PC-3 (cell line): ENCODE measurements around the gene LRRC56.
"Not testable (repeated sequence)": the region's sequence is repeated elsewhere in the genome, so short reads cannot be mapped to it uniquely, and the experiment has no call there.

Experiments
- EZH2 ChIP-seq: fragments of 300-600 bp; sonication (generic); IDR thresholded peaks from one replicate; pipeline ENCODE4 v1.6.1; 2017; ENCODE audit warnings: antibody characterized with exemption, mild to moderate bottlenecking, low read length; ENCODE audit not compliant: unreplicated experiment
- EZH2phosphoT487 ChIP-seq: fragments of 300-600 bp; sonication (generic); IDR thresholded peaks from 2 replicates; pipeline ENCODE4 v1.6.1; 2018; ENCODE audit warnings: mild to moderate bottlenecking, antibody characterized with exemption, low read length, borderline replicate concordance
- TF ChIP-seq, protein P1 (sequence below): fragments of 300-600 bp; sonication (generic); conservative IDR thresholded peaks from 2 replicates; pipeline ENCODE4 v1.5.1; 2017; ENCODE audit warnings: antibody characterized with exemption, low read depth, mild to moderate bottlenecking, low read length

DNA sequence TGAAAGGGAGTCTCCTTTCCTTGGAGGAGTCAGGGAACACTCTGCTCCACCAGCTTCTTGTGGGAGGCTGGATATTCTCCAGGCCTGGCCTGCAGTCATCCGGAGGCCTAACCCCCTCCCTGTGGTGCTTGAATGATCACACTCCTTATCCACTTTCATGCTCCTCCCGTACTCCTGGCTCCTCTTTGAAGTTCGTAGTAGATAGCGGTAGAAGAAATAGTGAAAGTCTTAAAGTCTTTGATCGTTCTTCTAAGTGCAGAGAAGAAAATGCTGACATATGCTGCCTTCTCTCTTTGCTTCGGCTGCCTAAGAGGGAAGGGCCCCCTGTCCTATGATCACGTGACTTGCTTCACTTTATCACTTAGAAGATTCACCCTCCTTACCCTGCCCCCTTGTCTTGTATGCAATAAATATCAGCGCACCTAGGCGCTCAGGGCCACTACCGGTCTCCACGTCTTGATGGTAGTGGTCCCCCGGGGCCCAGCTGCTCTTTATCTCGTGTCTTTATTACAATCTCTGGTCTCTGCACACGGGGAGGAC, 36.8 kb downstream of the LRRC56 start:
- TF ChIP-seq, protein P1, sequence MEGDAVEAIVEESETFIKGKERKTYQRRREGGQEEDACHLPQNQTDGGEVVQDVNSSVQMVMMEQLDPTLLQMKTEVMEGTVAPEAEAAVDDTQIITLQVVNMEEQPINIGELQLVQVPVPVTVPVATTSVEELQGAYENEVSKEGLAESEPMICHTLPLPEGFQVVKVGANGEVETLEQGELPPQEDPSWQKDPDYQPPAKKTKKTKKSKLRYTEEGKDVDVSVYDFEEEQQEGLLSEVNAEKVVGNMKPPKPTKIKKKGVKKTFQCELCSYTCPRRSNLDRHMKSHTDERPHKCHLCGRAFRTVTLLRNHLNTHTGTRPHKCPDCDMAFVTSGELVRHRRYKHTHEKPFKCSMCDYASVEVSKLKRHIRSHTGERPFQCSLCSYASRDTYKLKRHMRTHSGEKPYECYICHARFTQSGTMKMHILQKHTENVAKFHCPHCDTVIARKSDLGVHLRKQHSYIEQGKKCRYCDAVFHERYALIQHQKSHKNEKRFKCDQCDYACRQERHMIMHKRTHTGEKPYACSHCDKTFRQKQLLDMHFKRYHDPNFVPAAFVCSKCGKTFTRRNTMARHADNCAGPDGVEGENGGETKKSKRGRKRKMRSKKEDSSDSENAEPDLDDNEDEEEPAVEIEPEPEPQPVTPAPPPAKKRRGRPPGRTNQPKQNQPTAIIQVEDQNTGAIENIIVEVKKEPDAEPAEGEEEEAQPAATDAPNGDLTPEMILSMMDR, result not testable (repeated sequence)
- not testable (repeated sequence) for TF ChIP-seq EZH2, EZH2phosphoT487
